ENCODE data around the gene TRAPPC8.
"Not testable (repeated sequence)": the region's sequence is repeated elsewhere in the genome, so short reads cannot be mapped to it uniquely, and the experiment has no call there.

Gene TRAPPC8

DNA sequence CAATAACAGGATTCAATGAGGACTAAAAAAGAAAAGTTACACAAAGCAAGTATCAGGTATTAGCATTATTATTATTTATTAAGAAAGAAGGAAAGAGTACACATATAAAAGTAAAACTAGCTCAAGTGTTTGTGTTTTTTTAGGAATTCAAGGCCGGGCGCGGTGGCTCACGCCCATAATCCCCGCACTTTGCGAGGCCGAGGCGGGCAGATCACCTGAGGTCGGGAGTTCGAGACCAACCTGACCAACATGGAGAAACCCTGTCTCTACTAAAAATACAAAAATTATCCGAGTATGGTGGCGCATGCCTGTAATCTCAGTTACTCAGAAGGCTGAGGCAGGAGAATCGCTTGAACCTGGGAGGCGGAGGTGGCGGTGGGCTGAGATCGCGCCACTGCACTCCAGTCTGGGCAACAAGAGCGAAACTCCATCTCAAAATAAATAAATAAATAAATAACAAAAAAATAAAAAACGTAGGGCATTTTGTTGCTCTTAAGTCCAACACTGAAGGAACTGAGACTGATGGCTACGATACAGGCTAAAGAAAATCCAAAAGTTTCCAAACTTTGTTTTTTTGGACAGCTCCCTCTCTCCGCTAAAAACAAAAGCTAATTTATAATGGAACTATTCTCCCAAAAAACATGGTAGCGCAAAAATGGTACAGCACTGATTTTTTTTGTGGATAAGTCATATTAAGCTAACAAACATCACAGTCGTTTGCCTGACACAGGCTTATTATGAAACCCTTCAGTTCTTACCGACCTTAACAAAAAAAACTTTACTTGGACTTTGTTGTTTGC, 1.7 kb downstream of the TRAPPC8 start:
- DNase-seq: no peak

GRCh38 chr18:31934773-31935172, 8.2 kb downstream of the TRAPPC8 start:
- DNase-seq: not testable (repeated sequence)

- DNase-seq: no peak
Observed at GRCh38 chr18:31931886-31932240, 11.1 kb downstream of the TRAPPC8 start.

GRCh38 chr18:31931163-31931885, 11.6 kb downstream of the TRAPPC8 start:
- DNase-seq: no peak

DNA sequence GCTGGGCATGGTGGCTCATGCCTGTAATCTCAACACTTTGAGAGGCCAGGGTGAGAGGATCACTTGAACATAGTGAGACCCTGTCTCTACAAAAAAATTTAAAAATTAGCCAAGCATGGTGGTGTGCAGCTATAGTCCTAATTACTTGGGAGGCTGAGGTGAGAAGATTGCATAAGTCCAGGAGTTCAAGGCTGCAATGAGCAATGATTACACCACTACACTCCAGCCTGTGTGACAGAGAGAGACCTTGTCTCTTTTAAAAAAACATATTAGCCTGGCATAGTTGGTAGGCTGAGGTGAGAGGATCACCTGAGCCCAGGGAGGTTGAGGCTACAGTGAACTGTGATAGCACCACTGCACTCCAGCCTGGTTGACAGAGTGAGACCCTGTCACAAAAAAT, 13.7 kb downstream of the TRAPPC8 start:
- no peak for DNase-seq

DNA sequence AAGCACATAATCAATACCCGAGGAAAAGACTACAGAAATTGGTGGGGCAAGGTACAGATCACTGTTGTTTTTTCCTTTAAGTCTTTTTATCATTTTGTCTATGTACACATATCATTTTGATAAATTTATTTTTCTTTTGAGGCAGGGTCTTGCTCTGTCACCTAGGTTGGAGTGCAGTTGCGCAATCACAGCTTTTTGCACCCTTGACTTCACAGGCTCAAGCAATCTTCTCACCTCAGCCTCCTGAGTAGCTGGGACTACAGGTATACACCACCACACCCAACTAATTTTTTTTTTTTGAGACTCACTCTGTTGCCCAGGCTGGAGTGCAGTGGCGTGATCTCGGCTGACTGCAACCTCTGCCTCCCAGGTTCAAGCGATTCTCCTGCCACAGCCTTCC, 15.9 kb downstream of the TRAPPC8 start:
- not testable (repeated sequence) for DNase-seq

GRCh38 chr18:31920277-31920676, 22.7 kb downstream of the TRAPPC8 start:
- DNase-seq: no peak

GRCh38 chr18:31919366-31919765, 23.6 kb downstream of the TRAPPC8 start:
- DNase-seq: not testable (repeated sequence)

DNA sequence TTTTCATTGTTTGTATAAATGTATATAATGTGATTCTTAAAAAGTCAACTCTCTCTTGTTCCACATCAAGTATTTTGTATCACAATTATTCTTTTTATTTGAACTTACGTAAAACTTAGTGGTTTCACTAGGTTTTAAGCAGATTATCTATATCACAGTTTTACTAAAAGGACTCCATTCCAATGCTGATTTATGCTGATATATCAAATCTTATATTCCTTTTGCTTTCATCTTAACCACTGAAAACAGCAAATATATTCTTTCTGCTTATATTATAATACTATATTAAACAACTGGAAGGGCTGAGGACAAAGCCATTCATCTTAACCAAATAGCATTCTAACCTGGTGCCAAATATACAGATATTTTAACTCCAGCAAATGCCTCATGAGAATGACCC, 24.2 kb downstream of the TRAPPC8 start:
- no peak for DNase-seq

- no peak for DNase-seq
Observed at GRCh38 chr18:31901063-31901462, 41.9 kb downstream of the TRAPPC8 start.

DNA sequence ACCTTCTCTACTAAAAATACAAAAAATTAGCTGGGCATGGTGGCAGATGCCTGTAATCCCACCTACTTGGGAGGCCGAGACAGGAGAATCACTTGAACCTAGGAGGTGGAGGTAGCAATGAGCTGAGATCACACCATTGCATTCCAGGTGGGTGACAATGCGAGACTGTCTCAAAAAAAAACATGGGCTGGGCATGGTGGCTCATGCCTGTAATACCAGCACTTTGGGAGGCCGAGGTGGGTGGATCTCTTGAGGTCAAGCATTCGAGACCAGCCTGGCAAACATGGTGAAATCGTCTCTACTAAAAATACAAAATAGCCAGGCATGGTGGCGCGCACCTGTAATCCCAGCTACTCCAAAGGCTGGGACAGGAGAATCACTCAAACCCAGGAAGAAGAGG, 43.2 kb downstream of the TRAPPC8 start:
- DNase-seq: not testable (repeated sequence)

- DNase-seq: no peak
Observed at GRCh38 chr18:31892936-31893335, 50.0 kb downstream of the TRAPPC8 start.

GRCh38 chr18:31891566-31891965, 51.4 kb downstream of the TRAPPC8 start:
- DNase-seq: no peak

- DNase-seq: no peak
Observed at GRCh38 chr18:31884020-31884419, 58.9 kb downstream of the TRAPPC8 start.

GRCh38 chr18:31880186-31880898, 62.6 kb downstream of the TRAPPC8 start:
- no peak for DNase-seq

DNA sequence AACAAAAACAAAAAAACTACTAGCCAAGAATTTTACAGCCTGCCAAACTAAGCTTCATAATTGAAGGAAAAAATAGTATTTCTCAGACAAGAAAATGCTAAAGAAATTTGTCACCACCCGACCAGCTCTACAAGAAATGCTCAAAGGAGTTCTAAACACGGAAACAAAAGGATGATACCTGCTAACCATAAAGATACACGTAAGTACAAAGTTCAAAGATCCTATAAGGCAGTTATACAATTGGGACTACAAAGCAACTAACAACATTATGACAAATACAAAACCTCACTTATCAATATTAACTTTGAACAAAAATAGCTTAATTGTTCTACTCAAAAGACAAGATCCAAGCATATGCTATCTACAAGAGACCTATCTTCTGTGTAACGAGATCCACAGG, 64.6 kb downstream of the TRAPPC8 start:
- no peak for DNase-seq

GRCh38 chr18:31877900-31878299, 65.0 kb downstream of the TRAPPC8 start:
- DNase-seq: no peak

GRCh38 chr18:31876707-31877106, 66.2 kb downstream of the TRAPPC8 start:
- no peak for DNase-seq

DNA sequence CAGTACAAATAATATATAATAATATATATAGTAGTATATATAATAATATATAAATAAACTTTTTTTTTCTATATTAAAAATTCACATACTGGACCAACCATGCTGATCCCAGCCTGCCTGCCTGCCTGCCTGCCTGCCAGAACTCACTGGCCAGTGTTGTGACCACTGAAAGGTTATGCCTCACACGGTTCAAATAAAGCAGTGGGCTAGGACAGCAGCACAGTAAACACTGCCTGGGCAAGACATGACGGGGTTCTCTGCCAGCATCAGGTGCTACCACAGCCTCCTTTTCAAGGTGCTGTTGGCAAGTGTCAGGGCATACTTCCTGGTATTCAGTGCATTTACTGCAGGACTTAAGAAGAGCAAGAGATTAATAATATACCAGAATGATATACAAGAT, 67.6 kb downstream of the TRAPPC8 start:
- no peak for DNase-seq

- no peak for DNase-seq
Observed at GRCh38 chr18:31863103-31863502, 79.8 kb downstream of the TRAPPC8 start.

- no peak for DNase-seq
Observed at GRCh38 chr18:31860488-31860887, 82.4 kb downstream of the TRAPPC8 start.

GRCh38 chr18:31857526-31858106, 85.3 kb downstream of the TRAPPC8 start:
- DNase-seq: no peak

DNA sequence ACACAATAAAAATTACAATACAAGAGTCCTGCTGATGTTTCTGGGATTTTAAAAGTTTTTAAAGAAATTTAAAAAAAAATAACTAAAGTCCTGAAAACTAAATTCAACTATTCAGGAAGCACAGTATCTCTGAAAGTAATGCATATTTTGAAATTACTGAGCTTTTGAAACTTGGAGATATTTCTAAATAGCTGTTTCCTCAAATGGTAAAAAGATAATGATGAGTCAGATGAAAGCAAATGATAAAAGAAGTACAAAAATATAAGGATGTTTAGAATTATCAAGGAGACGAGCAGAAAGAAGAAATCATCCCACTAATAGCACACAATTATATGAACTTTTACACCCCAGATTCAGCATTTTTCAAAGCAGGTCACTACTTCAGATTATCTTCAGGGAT, 92.1 kb downstream of the TRAPPC8 start:
- DNase-seq: no peak
